Measurements from ENCODE around the gene DGLUCY.

The DGLUCY gene

DNA sequence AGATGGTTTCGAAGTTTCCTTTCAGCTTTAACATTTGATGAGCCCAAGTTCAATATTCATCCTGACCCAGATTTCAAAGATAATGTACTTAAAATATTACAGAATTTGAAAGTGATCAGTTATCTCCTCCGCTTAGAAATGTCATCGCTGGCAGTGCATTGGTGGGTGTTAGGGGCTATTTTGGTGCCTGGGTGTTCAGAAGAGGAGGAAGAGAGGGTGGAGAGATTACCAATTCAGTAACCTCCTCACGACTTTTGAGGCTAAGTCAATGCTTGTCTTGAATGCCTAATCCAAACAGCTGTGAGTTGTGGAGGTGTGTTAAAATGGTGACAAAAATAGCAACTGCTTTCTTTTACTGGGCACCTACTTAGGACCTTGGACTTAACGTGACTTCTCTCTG, 13.8 kb upstream of the DGLUCY start:
- no peak overlapping the region for H3K14ac ChIP-seq (ENCODE audit: low read length in 2 of 2)
- H3K18ac ChIP-seq (ENCODE audit: low read depth in 1 of 2, low read length in 2 of 2), result no peak overlapping the region
- H4K91ac ChIP-seq (ENCODE audit: low read length), result no peak overlapping the region
- 90% methylated on average over 4 of the region's 5 CpGs for WGBS
- H3K23ac ChIP-seq (ENCODE audit: low read length in 2 of 2), result no peak overlapping the region
- H3K36me3 ChIP-seq (ENCODE audit: control insufficient read depth in 1 of 2, insufficient read depth in 2 of 2, low read depth in 1 of 2, low read length in 2 of 2), result no peaks in the 10 kb centered on the region
- no peak overlapping the region for H2BK12ac ChIP-seq (ENCODE audit: low read length in 2 of 2)
- H3K9me3 ChIP-seq (ENCODE audit: control insufficient read depth, low read length), result no peaks in the 10 kb centered on the region
- no peak overlapping the region for H2BK15ac ChIP-seq (ENCODE audit: low read depth, poor library complexity, severe bottlenecking)
- H4K8ac ChIP-seq (ENCODE audit: low read length), result no peak overlapping the region
- H3K4me2 ChIP-seq (ENCODE audit: low read length, poor library complexity, severe bottlenecking), result no peak overlapping the region
- no peak overlapping the region for H2AFZ ChIP-seq (ENCODE audit: low read depth, low read length)
- H2BK5ac ChIP-seq (ENCODE audit: low read depth, low read length, poor library complexity, severe bottlenecking), result no peak overlapping the region
- no peak for DNase-seq
- H3K79me1 ChIP-seq (replicated peaks; ENCODE audit: low read length, poor library complexity, severe bottlenecking), result no peaks in the 10 kb centered on the region
- H3K9ac ChIP-seq (ENCODE audit: low read length), result no peak overlapping the region
- peaks cover 7% of the 10 kb centered on the region for H3K4me1 ChIP-seq (ENCODE audit: control insufficient read depth, insufficient read depth, low read depth, low read length)
- H3K4me3 ChIP-seq (ENCODE audit: insufficient read depth in 1 of 2, low read depth in 1 of 2, low read length in 2 of 2), result no peak overlapping the region
- no peak overlapping the region for H2AK5ac ChIP-seq (ENCODE audit: low read length, severe bottlenecking)
- peaks cover 0 to 8% of the 10 kb centered on the region in 2 experiments for H3K27me3 ChIP-seq (ENCODE audit: control insufficient read depth in 1 of 2, insufficient read depth in 1 of 2, low read length in 2 of 2)
- no peak overlapping the region for H3K27ac ChIP-seq (ENCODE audit: low read length, poor library complexity, severe bottlenecking)
- no peak overlapping the region for H3K4ac ChIP-seq (ENCODE audit: low read depth in 1 of 2, low read length in 2 of 2)
- H2BK120ac ChIP-seq (ENCODE audit: low read depth, low read length), result no peak overlapping the region

DNA sequence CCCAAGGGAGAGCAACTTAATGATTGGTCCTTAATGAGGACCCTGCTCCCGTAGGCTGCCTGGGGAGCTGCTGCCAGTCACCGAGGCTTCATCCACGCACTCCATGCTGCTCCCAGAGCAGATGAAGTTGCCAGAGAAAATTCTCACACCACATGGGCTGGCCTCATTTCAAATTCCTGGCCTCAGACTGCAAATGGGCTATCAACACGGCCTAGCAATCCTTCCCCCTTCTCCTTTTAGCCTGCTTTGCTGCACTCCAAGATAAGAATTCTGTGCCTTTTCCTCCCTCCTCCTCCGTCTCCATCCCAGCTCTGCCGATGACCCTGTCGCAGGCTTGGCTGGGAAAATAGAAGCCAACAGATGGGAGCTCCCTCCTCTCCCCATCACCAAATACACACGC, 10.8 kb upstream of the DGLUCY start:
- Histone ChIP-seq H3K79me1 (replicated peaks; ENCODE audit: low read length, poor library complexity, severe bottlenecking) (no peaks in the 10 kb centered on the region), H2BK15ac (ENCODE audit: low read depth, poor library complexity, severe bottlenecking) (no peak overlapping the region), H2BK120ac (ENCODE audit: low read depth, low read length) (no peak overlapping the region), H3K23ac (ENCODE audit: low read length in 2 of 2) (no peak overlapping the region), H3K27ac (ENCODE audit: low read length, poor library complexity, severe bottlenecking) (no peak overlapping the region), H2AK5ac (ENCODE audit: low read length, severe bottlenecking) (no peak overlapping the region), H3K27me3 (ENCODE audit: control insufficient read depth in 1 of 2, insufficient read depth in 1 of 2, low read length in 2 of 2) (peaks cover 0 to 4% of the 10 kb centered on the region in 2 experiments), H3K4me2 (ENCODE audit: low read length, poor library complexity, severe bottlenecking) (no peak overlapping the region), H4K91ac (ENCODE audit: low read length) (no peak overlapping the region), H2BK5ac (ENCODE audit: low read depth, low read length, poor library complexity, severe bottlenecking) (no peak overlapping the region), H2BK12ac (ENCODE audit: low read length in 2 of 2) (no peak overlapping the region), H4K8ac (ENCODE audit: low read length) (no peak overlapping the region), H3K18ac (ENCODE audit: low read depth in 1 of 2, low read length in 2 of 2) (no peak overlapping the region), H3K36me3 (ENCODE audit: control insufficient read depth in 1 of 2, insufficient read depth in 2 of 2, low read depth in 1 of 2, low read length in 2 of 2) (no peaks in the 10 kb centered on the region), H3K4me3 (ENCODE audit: insufficient read depth in 1 of 2, low read depth in 1 of 2, low read length in 2 of 2) (no peak overlapping the region), H3K9ac (ENCODE audit: low read length) (no peak overlapping the region), H3K4ac (ENCODE audit: low read depth in 1 of 2, low read length in 2 of 2) (no peak overlapping the region), H3K4me1 (ENCODE audit: control insufficient read depth, insufficient read depth, low read depth, low read length) (peaks cover 6% of the 10 kb centered on the region), H2AFZ (ENCODE audit: low read depth, low read length) (no peak overlapping the region), H3K9me3 (ENCODE audit: control insufficient read depth, low read length) (no peaks in the 10 kb centered on the region), H3K14ac (ENCODE audit: low read length in 2 of 2) (no peak overlapping the region)
- no peak for DNase-seq
- WGBS, result 82% methylated on average over 8 of the region's 8 CpGs

DNA sequence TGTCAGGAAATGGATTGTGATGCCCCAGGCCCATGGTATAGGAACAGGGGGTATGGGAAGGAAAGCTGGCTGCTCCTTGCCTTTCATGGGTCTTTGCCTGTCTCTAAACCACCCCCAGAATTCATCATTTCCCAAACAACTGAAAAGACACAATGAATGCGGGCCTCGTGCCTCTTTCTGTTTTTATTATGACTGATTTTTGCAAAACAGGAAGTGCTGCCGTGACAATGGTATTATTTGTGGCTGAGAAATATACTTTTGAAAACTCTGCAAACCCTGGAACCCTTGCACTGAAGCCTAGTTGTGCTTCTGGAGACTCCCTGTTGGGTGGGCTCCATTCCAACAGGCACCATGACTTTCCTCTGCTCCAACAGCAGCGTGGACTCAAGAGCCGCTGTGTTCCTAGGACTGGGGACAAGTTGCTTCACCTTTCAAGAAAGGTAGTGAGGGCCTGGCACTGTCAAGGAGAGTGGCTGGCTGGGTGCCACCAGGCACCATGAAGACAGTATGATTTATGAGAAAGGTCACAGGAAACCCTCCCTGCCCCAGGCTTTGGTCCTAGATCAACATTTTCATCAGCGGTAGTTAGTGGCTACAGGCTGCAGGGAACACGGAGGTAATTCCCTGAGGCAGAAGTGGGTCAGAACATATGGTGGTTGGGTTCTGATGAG, 4.8 kb upstream of the DGLUCY start:
- no peak overlapping the region for H2AK5ac ChIP-seq (ENCODE audit: low read length, severe bottlenecking)
- H3K27me3 ChIP-seq (ENCODE audit: control insufficient read depth in 1 of 2, insufficient read depth in 1 of 2, low read length in 2 of 2), result no peaks in the 10 kb centered on the region
- no peak overlapping the region for H3K27ac ChIP-seq (ENCODE audit: low read length, poor library complexity, severe bottlenecking)
- H2BK15ac ChIP-seq (ENCODE audit: low read depth, poor library complexity, severe bottlenecking), result no peak overlapping the region
- no peak overlapping the region for H2AFZ ChIP-seq (ENCODE audit: low read depth, low read length)
- no peaks in the 10 kb centered on the region for H3K9me3 ChIP-seq (ENCODE audit: control insufficient read depth, low read length)
- H3K4me2 ChIP-seq (ENCODE audit: low read length, poor library complexity, severe bottlenecking), result no peak overlapping the region
- H3K18ac ChIP-seq (ENCODE audit: low read depth in 1 of 2, low read length in 2 of 2), result no peak overlapping the region
- H3K4ac ChIP-seq (ENCODE audit: low read depth in 1 of 2, low read length in 2 of 2), result no peak overlapping the region
- H4K91ac ChIP-seq (ENCODE audit: low read length), result no peak overlapping the region
- no peak for DNase-seq
- H3K14ac ChIP-seq (ENCODE audit: low read length in 2 of 2), result no peak overlapping the region
- peaks cover 10% of the 10 kb centered on the region for H3K4me1 ChIP-seq (ENCODE audit: control insufficient read depth, insufficient read depth, low read depth, low read length)
- H3K23ac ChIP-seq (ENCODE audit: low read length in 2 of 2), result no peak overlapping the region
- H3K36me3 ChIP-seq (ENCODE audit: control insufficient read depth in 1 of 2, insufficient read depth in 2 of 2, low read depth in 1 of 2, low read length in 2 of 2), result no peaks in the 10 kb centered on the region
- no peak overlapping the region for H2BK12ac ChIP-seq (ENCODE audit: low read length in 2 of 2)
- no peak overlapping the region for H3K9ac ChIP-seq (ENCODE audit: low read length)
- H3K79me1 ChIP-seq (replicated peaks; ENCODE audit: low read length, poor library complexity, severe bottlenecking), result no peaks in the 10 kb centered on the region
- H3K4me3 ChIP-seq (ENCODE audit: insufficient read depth in 1 of 2, low read depth in 1 of 2, low read length in 2 of 2), result no peak overlapping the region
- H4K8ac ChIP-seq (ENCODE audit: low read length), result no peak overlapping the region
- whole genome bisulfite sequencing, result 92% methylated on average over 7 of the region's 7 CpGs
- no peak overlapping the region for H2BK120ac ChIP-seq (ENCODE audit: low read depth, low read length)
- H2BK5ac ChIP-seq (ENCODE audit: low read depth, low read length, poor library complexity, severe bottlenecking), result no peak overlapping the region

DNA sequence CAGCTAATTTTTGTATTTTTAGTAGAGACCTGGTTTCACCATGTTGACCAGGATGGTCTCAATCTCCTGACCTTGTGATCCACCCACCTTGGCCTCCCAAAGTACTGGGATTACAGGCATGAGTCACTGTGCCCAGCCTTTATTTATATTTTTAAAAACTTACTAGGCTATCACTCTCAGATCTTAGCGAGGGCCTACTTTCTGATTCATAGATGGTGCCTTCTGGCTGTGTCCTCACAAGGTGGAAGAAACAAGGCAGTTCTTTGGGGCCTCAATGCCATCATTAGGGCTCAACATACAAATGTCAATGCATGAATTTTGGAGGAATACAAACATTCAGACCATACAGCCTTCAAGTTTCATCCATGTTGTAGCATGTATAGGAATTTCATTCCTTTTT, 2.4 kb upstream of the DGLUCY start:
- H3K9me3 ChIP-seq (ENCODE audit: control insufficient read depth, low read length), result no peaks in the 10 kb centered on the region
- no peak overlapping the region for H2BK120ac ChIP-seq (ENCODE audit: low read depth, low read length)
- H2AFZ ChIP-seq (ENCODE audit: low read depth, low read length), result no peak overlapping the region
- no peak overlapping the region for H3K4ac ChIP-seq (ENCODE audit: low read depth in 1 of 2, low read length in 2 of 2)
- no peak overlapping the region for H3K4me2 ChIP-seq (ENCODE audit: low read length, poor library complexity, severe bottlenecking)
- H3K27me3 ChIP-seq (ENCODE audit: control insufficient read depth in 1 of 2, insufficient read depth in 1 of 2, low read length in 2 of 2), result no peaks in the 10 kb centered on the region
- H3K27ac ChIP-seq (ENCODE audit: low read length, poor library complexity, severe bottlenecking), result no peak overlapping the region
- no peak overlapping the region for H3K14ac ChIP-seq (ENCODE audit: low read length in 2 of 2)
- WGBS, result 60% methylated on average over 1 of the region's 1 CpG
- no peak overlapping the region for H4K91ac ChIP-seq (ENCODE audit: low read length)
- no peaks in the 10 kb centered on the region for H3K36me3 ChIP-seq (ENCODE audit: control insufficient read depth in 1 of 2, insufficient read depth in 2 of 2, low read depth in 1 of 2, low read length in 2 of 2)
- no peak overlapping the region for H3K23ac ChIP-seq (ENCODE audit: low read length in 2 of 2)
- no peak overlapping the region for H3K18ac ChIP-seq (ENCODE audit: low read depth in 1 of 2, low read length in 2 of 2)
- H3K9ac ChIP-seq (ENCODE audit: low read length), result no peak overlapping the region
- H2AK5ac ChIP-seq (ENCODE audit: low read length, severe bottlenecking), result no peak overlapping the region
- no peak overlapping the region for H2BK5ac ChIP-seq (ENCODE audit: low read depth, low read length, poor library complexity, severe bottlenecking)
- H3K4me3 ChIP-seq (ENCODE audit: insufficient read depth in 1 of 2, low read depth in 1 of 2, low read length in 2 of 2), result no peak overlapping the region
- no peak for DNase-seq
- H2BK15ac ChIP-seq (ENCODE audit: low read depth, poor library complexity, severe bottlenecking), result no peak overlapping the region
- peaks cover 20% of the 10 kb centered on the region for H3K4me1 ChIP-seq (ENCODE audit: control insufficient read depth, insufficient read depth, low read depth, low read length)
- H3K79me1 ChIP-seq (replicated peaks; ENCODE audit: low read length, poor library complexity, severe bottlenecking), result peaks cover 3% of the 10 kb centered on the region
- H4K8ac ChIP-seq (ENCODE audit: low read length), result no peak overlapping the region
- no peak overlapping the region for H2BK12ac ChIP-seq (ENCODE audit: low read length in 2 of 2)

All from mesenchymal stem cell (in vitro differentiated cells and primary cell).